Kidney (tissue), 14 donors: ENCODE results near the gene RCAN1. TPM values are rescaled to one million over a fixed set of nuclear protein-coding genes. Genes with fewer than 3 reads are reported as not detected.

ENCODE experiments used
- DNase-seq, 5 donors: peaks; one replicate each; pipeline ENCODE4 v3.0.0-alpha.2; 2013 to 2020
- FAIRE-seq: peaks from 2 replicates; lab custom pipeline; 2012; peaks lifted over from hg19 to GRCh38; lab: Jason Lieb, UNC
- H3K27ac ChIP-seq, 2 donors: one replicate each; pipeline ENCODE4 v1.7.0; 2013; ENCODE audit warnings: low read depth in 2 of 2, low read length in 2 of 2, inconsistent platforms in 1 of 2
- H3K27me3 ChIP-seq: one replicate; pipeline ENCODE4 v1.7.1; 2013; ENCODE audit warnings: low read length, inconsistent platforms; ENCODE audit not compliant: control insufficient read depth, insufficient read depth
- H3K36me3 ChIP-seq, 3 donors: one replicate each; pipeline versions ENCODE4 v1.7.0 to v1.7.1; 2013; ENCODE audit warnings: low read length in 3 of 3, control low read depth in 1 of 3, inconsistent platforms in 1 of 3; ENCODE audit not compliant: insufficient read depth in 3 of 3, control insufficient read depth in 2 of 3
- H3K4me1 ChIP-seq, 3 donors: one replicate each; pipeline versions ENCODE4 v1.7.0 to v1.7.1; 2013; ENCODE audit warnings: low read length in 3 of 3, inconsistent platforms in 1 of 3, low read depth in 1 of 3; ENCODE audit not compliant: control insufficient read depth in 2 of 3, insufficient read depth in 2 of 3
- H3K4me3 ChIP-seq, 3 donors: one replicate each; pipeline versions ENCODE4 v1.7.0 to v1.8.1; 2013; ENCODE audit warnings: low read length in 3 of 3, control low read depth in 1 of 3, inconsistent platforms in 1 of 3
- H3K9ac ChIP-seq, 3 donors: one replicate each; pipeline versions ENCODE4 v1.7.0 to v1.7.1; 2013; ENCODE audit warnings: low read length in 3 of 3, control low read depth in 1 of 3, inconsistent platforms in 1 of 3
- H3K9me3 ChIP-seq, 3 donors: one replicate each; pipeline versions ENCODE4 v1.7.0 to v1.7.1; 2013; ENCODE audit warnings: low read length in 3 of 3, control low read depth in 1 of 3, inconsistent platforms in 1 of 3; ENCODE audit not compliant: control insufficient read depth in 2 of 3, insufficient read depth in 1 of 3
- intact Hi-C: fragments of 100-400 bp; cut with DNase I; formaldehyde crosslinking; loops from one replicate; pipeline ENCODE4 v1.11.1; 2022
- polyA plus RNA-seq: library from polyadenylated mRNA; stranded (reverse); fragments of 350-450 nt; fragmentation: Illumina TruSeq; extraction: RNeasy Lipid Tissue Mini Kit (QIAGEN cat#74804); gene quantifications from one replicate; pipeline ENCODE4 v1.2.3, GENCODE V29; 2014; ENCODE audit warnings: low read depth, low replicate concordance; ENCODE audit not compliant: insufficient read depth
- total RNA-seq: library from RNA; stranded (reverse); fragmentation: NEBNext Ultra II Directional; extraction: Animal tissue kit (Norgen Biotek cat#: 25700); gene quantifications from one replicate; pipeline ENCODE4 v1.2.1, GENCODE V29; 2021
- TF ChIP-seq, protein P1 (sequence below): IDR thresholded peaks from 3 replicates; pipeline ENCODE4 v1.5.1; 2012; ENCODE audit warnings: mild to moderate bottlenecking, moderate library complexity, borderline replicate concordance; ENCODE audit not compliant: insufficient read depth; ENCODE audit errors: extremely low read depth
- donor health status: control.
- donor health status: control.
- donor health status: control.
- donor health status: control.
- donor health status: control.
- donor health status: DM: yes; HTN: yes; CAD: no.
- donor health status: Normal renal cell carcinoma (clear cell type).

The RCAN1 gene
- total and polyA plus RNA-seq, 2 donors from 2014 or later: 31.3 to 55.3 TPM

DNA sequence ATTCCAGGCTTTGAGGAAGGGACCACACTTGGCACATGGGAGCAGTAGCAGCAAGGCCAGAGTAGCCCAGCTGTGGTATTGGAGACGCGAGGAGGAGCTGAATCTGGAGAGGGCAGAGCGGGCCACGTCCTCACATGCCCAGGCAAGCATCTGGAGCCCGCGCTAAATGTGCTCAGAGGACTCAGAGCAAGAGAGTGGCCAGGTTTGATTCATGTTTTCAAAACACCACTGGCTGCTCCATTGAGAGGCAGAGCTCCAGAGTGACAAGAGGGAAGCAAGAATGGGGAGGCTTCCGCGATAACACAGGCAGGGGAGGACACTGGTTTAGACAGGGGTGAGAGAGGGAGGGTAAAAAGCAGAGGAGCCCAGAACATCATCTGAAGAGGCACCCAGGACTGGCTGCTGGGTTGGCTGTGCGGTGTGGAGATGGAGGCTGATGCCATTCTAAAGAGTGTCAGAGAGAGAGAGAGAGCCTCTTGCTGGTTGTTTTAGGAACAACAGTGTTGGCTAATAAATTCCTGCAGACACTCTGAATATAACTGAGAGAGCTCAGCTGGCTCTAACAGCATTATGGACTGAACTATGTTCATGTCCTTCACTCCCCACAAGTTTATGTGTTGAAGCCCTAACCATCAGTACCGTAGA, 32.3 kb downstream of the RCAN1 start:
- intact Hi-C loops: no loop called here
- Histone ChIP-seq H3K27me3 (no peaks in the 10 kb centered on the region), H3K4me1 (no peaks in the 10 kb centered on the region), H3K9me3 (no peaks in the 10 kb centered on the region), H3K4me3 (no peak overlapping the region), H3K36me3 (no peaks in the 10 kb centered on the region), H3K9ac (no peak overlapping the region), H3K27ac (no peak overlapping the region)
- no peak for FAIRE-seq
- TF ChIP-seq, protein P1, sequence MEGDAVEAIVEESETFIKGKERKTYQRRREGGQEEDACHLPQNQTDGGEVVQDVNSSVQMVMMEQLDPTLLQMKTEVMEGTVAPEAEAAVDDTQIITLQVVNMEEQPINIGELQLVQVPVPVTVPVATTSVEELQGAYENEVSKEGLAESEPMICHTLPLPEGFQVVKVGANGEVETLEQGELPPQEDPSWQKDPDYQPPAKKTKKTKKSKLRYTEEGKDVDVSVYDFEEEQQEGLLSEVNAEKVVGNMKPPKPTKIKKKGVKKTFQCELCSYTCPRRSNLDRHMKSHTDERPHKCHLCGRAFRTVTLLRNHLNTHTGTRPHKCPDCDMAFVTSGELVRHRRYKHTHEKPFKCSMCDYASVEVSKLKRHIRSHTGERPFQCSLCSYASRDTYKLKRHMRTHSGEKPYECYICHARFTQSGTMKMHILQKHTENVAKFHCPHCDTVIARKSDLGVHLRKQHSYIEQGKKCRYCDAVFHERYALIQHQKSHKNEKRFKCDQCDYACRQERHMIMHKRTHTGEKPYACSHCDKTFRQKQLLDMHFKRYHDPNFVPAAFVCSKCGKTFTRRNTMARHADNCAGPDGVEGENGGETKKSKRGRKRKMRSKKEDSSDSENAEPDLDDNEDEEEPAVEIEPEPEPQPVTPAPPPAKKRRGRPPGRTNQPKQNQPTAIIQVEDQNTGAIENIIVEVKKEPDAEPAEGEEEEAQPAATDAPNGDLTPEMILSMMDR: peak; percentile 52
- peak in 3 of 5 donors; percentile 21 to 78 (median 49) for DNase-seq

DNA sequence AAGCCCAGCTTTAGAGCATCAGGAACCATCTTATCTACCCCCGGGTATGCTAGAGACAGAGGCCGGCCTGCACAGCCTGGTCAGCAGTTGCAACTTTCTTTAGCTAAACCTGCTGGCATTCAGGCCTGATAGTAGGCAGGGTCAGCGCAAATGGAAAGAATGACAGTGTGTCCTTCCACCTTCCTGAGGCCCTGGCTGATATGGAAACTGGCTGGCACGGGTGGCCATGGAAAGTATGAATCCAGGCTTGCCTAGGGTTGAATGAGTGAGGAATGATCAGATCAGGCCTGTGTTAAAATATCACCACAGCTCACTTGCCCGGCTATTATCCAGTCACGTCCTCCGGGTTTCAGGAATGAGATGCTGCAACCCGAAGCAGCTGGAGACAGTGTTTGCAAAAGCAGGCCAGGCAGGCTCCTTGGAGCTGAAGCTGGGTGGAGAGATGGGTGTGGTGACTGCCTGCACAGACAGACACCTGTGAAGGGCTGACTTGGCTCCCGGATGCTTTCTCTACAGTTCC, 34.7 kb downstream of the RCAN1 start:
- no peak for FAIRE-seq

DNA sequence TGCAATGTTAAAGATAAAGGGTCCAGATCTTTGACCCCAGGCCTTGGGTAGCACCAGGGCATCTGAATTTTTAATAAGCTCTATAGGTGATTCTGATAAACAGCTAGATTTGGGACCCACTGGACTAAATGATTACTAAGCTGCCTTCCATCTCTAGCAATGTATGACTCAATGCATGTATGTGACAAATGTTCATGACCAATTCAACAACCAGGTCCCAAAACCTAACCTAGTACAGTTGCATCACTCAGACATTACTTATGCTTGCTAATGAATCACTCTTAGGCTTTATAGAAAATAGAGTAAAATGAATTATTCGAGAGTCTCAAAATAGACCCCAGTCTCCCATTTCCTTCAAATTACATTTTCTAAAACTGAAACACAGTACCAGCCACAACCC, 35.5 kb downstream of the RCAN1 start:
- FAIRE-seq (no peak), DNase-seq (no peak)
- intact Hi-C loops: no loop called here
- Histone ChIP-seq H3K4me3 (no peak overlapping the region), H3K9ac (no peak overlapping the region), H3K4me1 (no peaks in the 10 kb centered on the region), H3K9me3 (no peaks in the 10 kb centered on the region), H3K36me3 (no peaks in the 10 kb centered on the region), H3K27me3 (no peaks in the 10 kb centered on the region), H3K27ac (no peak overlapping the region)
- TF ChIP-seq, protein P1: no peak

More for the DNA sequence above, 34.7 kb downstream of the RCAN1 start:
- DNase-seq: no peak
- H3K36me3 ChIP-seq: no peaks in the 10 kb centered on the region
- no peaks in the 10 kb centered on the region for H3K27me3 ChIP-seq
- H3K4me3 ChIP-seq: no peak overlapping the region
- H3K27ac ChIP-seq: no peak overlapping the region
- H3K9me3 ChIP-seq: no peaks in the 10 kb centered on the region
- intact Hi-C loops: no loop called here
- no peak overlapping the region for H3K9ac ChIP-seq
- TF ChIP-seq, protein P1: no peak
- no peaks in the 10 kb centered on the region for H3K4me1 ChIP-seq
